ENCODE data around the gene DDIT3.

DNA sequence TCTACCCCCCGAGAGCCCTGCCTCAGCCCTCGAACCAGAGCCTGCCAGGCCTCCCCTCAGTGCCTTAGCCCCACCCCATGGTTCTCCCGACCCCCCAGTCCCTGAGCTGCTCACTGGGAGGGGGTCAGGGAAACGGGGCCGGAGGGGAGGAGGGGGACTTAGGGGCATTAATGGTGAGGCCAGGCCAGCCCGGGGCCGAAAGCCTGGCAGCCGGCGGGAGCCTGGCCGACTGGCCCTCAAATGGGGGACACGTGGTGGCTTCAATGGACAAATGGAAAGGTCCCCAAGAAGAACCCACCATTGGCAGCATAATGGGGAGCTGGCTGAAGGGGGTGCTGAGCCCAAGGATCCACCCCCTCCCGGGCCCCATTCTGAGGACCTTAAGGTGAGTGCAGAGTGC lies 7.9 kb upstream of the DDIT3 start:
- TF ChIP-seq POLR2A (IDR thresholded peaks at IDR 0.05), result no peak
- TF ChIP-seq, protein P1, sequence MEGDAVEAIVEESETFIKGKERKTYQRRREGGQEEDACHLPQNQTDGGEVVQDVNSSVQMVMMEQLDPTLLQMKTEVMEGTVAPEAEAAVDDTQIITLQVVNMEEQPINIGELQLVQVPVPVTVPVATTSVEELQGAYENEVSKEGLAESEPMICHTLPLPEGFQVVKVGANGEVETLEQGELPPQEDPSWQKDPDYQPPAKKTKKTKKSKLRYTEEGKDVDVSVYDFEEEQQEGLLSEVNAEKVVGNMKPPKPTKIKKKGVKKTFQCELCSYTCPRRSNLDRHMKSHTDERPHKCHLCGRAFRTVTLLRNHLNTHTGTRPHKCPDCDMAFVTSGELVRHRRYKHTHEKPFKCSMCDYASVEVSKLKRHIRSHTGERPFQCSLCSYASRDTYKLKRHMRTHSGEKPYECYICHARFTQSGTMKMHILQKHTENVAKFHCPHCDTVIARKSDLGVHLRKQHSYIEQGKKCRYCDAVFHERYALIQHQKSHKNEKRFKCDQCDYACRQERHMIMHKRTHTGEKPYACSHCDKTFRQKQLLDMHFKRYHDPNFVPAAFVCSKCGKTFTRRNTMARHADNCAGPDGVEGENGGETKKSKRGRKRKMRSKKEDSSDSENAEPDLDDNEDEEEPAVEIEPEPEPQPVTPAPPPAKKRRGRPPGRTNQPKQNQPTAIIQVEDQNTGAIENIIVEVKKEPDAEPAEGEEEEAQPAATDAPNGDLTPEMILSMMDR (IDR thresholded peaks at IDR 0.05), result no peak
